Brain pericyte (primary cell): ENCODE results near the gene RAPGEF5.

Experiments used
- DNase-seq: peaks from one replicate; pipeline ENCODE4 v3.0.0-alpha.2; 2012; ENCODE audit warnings: low read depth, low spot score

RAPGEF5 gene, protein sequence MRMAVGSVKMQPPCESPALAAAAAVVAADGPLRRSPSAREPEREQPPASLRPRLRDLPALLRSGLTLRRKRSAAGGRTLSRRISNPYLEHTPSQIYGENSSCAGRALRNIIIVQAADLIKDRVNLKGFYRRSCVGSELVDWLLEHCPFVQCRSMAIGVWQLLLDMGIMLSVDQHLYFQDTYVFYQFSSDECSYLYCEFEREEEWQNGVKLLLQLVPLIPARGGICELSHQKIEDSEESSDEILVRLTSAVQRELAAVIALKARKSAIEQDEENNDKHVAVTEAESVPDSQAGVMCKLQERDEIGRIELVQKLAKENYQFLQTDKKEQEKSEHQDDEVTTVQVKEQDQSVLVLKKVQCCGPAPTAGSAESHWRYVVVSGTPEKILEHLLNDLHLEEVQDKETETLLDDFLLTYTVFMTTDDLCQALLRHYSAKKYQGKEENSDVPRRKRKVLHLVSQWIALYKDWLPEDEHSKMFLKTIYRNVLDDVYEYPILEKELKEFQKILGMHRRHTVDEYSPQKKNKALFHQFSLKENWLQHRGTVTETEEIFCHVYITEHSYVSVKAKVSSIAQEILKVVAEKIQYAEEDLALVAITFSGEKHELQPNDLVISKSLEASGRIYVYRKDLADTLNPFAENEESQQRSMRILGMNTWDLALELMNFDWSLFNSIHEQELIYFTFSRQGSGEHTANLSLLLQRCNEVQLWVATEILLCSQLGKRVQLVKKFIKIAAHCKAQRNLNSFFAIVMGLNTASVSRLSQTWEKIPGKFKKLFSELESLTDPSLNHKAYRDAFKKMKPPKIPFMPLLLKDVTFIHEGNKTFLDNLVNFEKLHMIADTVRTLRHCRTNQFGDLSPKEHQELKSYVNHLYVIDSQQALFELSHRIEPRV

DNA sequence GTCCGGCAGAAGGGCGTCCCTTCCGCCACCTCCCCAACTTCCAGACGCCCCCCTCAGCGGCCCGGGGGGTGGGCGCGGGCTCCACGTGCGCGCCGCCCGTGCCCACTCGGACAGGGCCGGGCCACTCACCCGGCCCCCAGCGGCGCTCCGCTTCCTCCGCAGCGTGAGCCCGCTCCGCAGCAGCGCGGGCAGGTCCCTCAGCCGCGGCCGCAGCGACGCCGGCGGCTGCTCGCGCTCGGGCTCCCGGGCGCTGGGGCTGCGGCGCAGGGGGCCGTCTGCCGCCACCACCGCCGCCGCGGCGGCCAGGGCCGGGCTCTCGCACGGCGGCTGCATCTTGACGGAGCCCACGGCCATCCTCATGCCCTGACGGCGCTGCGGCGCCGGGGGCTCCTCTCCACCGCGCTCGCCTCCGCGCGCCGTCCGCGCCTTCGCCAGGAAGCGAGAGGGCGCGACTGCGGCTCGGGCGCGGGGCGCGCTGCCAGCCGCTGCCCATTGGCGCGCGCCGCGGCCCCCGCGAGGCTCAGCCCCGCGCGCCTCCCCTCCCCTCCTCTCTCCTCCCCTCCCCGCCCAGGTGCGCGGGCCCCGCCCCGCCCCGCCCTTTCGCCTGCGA lies at the start of gene RAPGEF5:
Gene RAPGEF5, minus strand, starts transcription at position 454 of the 610 bp plus-strand sequence. Its CDS starts 94 bp downstream, at position 360.
- DNase-seq = no peak

DNA sequence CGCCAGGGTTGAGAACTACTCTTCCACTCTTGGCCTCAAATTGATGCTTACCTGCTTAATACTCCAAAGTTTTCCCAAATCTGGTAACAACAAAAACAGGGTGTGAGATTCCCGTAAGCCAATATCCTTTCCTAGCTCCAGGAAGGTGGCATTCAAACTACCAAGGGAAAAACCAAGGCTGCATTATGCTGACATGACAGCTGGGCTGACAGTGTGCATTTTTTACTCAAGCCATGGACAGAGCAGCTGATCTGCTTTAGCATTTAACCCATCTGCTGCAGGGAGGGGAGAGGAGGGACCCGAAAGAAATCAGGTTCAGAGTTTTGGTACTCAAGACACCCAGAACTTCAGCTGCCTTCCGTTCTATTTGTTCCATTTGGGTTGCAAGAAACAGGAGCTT lies 49.8 kb upstream of the RAPGEF5 start:
- no peak for DNase-seq

DNA sequence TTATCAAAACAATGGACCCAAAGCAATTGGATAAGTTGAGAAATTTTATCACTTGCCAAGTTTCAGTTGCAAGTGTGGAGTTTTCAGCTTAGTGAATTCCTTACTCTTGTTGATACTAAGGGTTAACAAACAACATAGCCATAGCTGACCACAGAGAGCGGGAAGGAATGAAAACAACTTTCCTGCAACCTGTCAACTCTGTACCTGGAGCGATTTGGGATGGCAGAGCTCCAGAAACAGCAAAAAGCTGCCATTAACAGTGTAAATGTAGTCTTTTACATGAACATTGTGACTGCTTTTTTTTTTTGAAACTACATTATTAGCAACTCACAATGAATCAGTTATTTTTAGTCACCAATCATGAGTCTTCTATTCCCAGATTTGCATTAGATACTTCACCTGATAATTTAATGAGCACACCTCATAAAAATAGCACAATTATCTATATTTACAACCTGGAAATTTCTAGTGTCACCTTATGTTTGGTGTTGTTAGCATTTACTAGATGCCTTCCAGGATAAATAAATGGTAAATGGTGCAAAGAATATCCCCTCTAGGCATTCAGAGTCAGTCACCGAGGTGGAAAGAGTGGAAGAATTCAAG lies 47.6 kb upstream of the RAPGEF5 start:
- no peak for DNase-seq

DNA sequence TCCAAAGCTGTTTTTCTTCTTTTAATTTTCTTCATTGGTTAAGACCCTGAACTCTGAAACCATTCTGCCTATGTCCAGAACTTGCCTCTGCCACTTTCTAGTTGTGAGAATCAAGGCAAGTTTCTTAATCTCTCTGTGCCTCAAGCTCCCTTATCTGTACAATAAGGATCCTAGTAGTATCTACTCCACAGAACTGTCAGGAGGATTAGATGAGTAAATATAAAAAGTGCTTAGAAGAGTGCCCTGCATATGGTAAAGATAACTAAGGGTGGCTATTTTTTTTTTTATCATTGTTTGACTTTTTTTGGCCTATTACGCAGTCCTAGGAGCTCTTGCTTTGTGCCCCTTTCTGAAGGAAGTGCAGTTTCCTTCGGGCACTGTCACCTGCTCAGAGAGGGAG lies 46.4 kb upstream of the RAPGEF5 start:
- no peak for DNase-seq

DNA sequence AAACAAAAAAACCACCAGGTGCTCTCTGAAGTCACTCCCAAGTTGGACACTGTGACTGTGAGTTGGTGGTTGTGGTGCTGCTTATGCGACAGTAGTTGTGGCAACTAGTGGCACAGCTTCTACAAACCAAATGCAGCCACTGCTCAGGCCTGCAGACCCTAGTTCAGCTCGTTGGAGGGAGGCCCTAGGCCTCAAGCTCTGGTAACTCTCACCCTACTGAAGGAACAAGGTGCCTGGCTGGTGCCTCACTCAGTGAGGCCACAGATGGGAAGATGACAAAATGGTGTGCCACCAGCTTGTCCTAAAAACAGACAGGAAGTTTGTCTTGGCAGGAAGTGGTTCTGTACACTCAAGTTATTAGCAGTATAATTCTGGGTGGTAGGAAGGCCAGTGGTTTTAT lies 45.3 kb upstream of the RAPGEF5 start:
- no peak for DNase-seq

DNA sequence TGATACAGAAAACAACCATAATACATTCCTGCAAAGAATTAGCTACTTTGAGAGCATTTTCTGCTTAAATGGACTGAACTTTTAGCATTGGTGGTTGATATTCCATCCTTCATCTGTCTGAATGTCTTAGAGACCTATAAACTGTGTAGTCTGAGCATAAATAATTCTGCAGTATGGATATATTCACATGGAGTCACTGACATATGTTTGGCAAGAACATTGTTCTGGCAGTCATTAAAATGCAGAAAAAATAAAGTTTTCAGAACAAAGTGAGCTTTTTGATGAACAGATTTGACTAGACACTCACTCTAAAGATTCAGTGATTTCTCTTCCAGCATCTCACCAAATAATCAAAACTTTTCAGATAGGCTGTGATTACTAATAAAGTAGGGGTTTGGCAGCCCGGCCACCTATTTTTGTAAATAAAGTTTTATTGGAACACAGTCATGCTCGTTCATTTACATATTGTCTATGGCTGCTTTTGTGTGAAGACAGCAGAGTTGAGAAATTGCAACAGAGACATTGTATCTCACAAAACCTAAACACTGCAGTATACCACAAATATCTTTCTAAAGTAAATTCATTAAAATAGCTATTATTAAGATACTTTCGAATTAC lies 44.1 kb upstream of the RAPGEF5 start:
- DNase-seq = no peak

DNA sequence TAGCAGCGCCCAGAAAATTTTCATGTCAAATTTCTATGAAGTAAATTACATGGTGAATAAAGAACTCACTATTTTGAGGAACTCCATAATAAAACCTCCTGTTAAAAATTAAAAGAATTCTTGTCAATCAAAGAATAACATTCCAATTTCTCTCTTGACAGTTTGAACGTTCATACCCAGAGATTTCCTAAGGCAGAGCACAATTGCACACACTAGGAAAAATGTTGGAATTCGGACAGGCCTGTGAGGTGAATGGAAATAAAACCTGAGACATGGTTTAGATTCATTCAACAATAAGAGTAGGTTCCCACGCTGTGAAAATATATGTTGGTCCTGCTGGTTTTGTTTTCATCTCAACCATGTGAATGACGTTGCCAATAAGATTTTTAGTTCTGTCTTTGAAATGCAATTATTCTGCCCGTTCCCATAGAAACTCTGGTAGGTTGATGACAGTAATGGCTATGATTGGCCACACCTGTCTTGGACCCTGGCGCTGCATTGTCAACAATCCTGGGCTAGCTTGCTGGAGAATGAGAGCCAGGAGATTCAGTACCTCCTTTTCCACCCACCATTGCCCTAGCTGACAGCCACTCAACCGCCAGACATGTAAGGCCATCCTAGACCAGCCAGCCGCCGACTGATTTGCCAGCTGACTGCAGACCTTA lies 43.3 kb upstream of the RAPGEF5 start:
- no peak for DNase-seq

DNA sequence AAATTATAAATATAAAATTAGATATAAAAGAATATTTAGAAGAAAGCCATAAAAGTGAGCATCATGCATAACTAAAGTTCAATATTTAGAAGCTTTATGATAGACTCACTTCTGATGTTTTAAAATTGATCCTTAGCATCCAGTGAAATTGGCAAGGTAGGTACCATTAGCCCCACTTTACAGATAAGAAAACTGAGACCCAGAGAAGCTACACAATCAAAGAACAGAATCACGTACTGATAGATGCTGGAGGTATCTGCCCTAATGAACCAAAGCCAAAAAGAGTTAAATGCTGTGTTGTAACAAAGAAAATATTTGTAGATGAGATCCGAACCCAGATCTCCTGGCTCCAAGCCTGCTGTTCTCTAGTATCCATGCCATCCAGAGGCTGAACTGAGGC lies 42.6 kb upstream of the RAPGEF5 start:
- no peak for DNase-seq

DNA sequence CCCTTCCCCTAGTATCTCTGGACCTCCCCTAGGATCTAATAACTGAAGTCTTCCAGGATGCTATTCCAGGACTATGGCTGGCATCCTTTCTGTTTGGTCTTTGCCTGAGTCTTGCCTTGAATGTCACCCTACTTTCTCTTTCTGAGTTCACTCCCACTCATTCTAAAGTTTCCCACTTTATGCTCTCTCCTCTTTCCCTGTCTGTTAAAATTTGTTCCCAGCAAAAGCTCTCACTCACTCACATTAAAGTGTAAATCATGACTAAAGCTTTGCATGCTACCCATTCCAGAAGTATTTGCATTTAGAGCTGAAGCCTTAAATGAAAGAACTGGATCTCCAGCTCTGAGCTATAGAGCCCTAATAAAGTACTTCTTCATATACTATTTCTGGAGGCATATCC lies 42.1 kb upstream of the RAPGEF5 start:
- no peak for DNase-seq

DNA sequence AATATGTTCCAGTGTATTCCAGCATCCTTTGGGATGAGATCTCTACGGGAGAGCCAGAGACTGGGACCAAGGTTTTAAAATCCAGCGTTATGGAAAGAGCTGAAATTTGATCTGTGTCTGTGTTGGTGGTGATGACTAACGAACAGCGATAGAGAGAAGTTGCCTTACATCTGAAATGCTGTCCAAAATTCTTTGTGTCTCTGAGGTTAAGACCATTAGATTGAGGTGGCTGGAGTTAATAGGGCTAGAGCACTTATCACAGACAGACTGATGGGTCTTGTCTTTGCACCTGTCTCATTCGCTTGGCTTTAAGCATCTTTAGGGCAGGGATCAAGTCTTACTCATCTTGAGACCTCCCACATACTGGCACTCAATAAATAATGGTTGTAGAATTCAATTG lies 41.0 kb upstream of the RAPGEF5 start:
- DNase-seq = no peak

DNA sequence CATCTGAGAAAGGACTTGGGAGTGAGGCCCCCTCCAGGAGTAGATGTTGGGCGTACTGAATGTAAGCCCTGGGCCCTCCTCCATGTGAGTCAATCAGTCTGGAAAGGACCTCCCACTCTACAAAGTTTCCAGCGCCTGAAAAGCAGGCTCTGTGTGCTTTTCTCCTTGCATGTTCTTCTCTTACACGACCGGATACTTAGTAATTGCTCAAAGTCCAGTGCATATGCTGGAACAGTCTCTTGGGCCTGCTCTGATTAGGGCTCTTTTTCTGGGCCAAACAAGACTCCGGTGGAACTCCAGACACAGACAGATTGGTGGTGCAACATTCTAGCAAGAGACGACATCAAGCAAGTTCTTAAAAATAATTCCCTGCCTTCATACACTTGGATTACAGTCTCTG lies 38.3 kb upstream of the RAPGEF5 start:
- DNase-seq = no peak

DNA sequence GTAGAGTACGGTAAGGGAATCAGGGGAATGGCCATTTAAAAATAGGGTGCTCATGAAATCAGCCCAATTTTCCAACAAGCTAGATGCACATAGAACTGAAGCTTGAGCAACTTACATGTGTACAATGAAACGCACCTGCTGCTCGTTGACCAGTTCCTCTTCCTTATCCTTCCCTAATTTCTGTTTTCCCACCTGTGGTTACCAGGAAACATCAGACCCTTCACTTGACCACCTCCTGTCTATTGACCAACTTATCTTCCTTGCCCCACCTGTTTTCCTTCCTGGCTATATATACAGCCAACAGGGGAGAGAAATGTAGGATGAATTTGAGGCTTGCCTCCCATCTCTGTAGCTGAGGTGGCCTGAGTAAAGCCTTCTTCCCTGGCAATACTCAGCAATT lies 37.8 kb upstream of the RAPGEF5 start:
- no peak for DNase-seq

DNA sequence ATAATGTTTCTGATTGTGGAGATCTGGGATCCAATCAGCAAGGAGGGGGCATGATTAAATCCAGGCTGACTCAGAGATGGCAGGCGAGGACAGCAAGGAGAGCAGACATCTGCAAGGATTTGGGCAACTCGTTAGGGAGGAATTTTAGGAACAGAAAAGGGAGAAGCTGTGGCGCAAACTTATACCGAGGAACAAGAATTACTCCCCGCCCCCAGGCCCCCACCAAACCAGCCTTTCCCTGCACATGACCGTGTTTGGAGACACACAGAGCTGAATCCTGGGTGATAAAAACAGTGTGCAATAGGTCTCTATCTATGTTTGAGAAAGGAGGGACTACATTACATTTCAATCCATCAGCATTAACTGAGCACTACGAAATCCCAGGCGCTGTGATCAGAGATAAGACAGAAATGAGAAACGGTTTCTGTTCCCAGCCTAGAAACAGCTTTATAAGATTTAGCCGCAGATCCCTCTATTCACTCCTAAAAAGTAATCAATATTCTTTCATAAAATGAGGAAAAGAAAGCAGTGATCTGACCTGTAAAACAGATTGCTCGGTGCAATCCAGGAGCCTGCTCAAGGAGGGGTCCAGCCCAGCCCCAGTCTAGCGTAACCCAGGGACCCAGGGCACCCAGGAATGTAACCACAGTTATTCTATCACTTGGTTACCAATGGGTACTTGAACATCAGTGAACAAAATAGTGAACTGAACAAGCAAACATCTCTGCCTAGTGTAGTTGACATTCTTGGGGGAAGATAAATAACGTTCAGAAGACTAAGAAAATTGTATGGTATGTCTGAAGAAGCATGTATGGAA lies 37.2 kb upstream of the RAPGEF5 start:
- no peak for DNase-seq

DNA sequence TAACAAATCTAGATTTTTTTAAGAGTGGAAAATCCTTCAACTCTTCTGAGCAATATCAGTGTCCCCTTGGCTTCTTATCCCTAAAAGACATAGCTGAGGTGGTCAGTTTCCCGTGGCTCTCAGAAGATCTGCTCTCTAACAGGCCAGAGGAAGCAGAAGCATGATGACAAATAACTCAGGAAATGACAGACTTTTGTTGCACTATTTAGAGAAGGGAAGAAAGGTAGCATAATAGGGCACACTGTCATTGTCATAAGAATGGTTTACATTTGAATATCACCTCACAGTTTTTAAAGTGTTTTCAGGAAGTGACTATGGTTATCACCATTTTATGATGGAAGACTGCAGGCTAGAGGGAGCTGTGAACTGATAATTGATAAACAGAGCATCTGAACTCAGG lies 33.6 kb upstream of the RAPGEF5 start:
- no peak for DNase-seq

DNA sequence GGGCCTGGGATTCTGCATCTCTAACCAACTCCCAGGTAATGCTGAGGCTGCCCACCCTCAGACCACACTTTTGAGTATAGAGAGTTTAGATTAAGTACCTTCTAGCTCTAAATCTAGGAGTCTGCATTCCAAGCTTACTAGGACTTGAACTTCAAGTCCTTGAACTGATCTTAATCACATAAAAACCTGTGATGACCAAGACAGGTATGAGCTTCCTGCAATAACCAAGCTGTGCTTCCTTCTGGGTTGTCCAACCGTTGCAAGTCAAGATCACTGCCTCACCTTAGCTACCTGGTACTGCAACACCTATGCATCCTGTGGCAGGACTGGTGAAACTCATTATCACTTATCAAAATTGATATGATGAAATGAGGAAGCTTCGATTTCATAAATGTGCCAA lies 32.9 kb upstream of the RAPGEF5 start:
- DNase-seq = no peak

DNA sequence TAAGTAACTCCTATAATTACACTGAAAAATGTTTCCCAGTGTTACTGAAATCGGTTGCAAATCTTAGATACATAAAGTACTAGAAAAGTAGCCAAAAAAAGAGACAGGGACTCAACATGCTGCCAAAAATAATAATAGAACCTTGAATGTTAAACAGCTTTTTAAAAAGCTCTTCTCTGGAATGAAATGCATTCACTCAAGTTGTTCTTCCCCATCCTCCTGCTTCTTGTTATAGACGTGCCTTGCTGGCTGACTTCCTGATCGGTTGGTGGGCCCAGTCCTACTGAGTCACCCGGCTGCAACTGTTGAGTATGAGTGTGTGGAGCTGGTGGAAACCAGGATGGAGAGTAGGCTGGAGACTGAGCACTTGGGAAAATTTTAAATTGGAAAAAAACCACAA lies 30.6 kb upstream of the RAPGEF5 start:
- DNase-seq = no peak

DNA sequence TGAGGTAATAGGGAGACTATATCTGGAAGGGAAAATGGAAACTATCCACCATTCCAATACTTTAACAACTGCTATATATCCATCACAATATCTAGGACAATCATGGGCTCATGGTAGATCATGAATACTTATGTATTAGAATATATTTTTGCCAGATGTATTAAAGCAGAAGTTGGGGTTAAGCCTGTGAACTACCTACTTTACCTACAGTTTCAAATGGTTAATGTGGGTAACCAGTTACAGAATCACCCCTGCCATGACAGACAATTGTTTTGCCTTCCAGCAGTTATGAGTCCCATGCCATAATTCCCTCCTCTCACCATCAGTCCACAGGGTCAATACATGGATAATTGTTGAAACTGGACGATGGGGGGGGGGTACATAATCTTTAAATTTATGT lies 29.9 kb upstream of the RAPGEF5 start:
- no peak for DNase-seq

DNA sequence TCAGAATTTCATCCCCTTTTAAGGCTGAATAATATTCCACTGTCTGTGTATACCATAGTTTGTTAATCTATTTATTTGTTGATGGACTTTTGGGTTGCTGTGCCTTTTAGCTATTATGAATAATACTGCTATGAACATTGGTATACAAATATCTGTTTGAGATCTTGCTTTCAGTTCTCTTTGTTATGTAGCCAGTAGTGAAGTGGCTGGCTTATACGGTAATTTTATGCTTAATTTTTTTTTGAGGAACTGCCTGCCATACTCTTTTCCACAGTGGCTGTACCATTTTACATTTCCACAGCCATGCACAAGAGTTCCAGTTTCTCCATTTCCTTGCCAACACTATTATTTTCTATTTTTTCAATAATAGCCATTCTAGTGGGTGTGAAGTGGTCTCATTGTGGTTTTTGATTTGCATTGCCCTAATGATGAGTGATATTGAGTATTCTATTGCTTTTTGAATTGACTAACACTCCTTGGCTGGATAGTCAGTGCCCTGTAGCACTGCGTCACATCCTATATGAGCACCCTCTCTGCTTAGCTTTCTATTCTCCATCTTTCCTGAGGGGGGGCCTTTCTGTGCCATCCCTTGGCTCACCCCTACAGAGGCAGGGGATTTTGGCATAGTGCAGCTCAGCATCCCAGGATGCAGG lies 29.4 kb upstream of the RAPGEF5 start:
- DNase-seq = no peak

DNA sequence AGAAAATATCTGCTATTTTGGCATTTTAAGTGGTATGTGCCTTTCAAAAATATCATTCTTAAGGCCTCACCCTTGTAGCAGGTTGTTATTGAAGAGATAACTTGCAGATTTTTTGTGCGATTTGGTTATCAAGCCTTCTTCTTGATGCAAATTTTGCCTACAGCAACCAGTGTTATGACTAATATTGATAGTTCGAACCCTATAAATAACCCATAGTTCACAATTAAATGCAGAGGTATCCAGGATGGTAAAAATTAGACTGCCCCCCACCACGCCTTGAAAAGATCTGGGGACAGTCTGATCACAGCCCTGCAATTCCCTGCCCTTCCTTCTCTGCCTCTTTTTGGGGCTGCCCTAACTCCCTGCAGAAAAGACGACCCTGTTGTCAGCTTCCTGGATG lies 28.4 kb upstream of the RAPGEF5 start:
- DNase-seq = no peak

DNA sequence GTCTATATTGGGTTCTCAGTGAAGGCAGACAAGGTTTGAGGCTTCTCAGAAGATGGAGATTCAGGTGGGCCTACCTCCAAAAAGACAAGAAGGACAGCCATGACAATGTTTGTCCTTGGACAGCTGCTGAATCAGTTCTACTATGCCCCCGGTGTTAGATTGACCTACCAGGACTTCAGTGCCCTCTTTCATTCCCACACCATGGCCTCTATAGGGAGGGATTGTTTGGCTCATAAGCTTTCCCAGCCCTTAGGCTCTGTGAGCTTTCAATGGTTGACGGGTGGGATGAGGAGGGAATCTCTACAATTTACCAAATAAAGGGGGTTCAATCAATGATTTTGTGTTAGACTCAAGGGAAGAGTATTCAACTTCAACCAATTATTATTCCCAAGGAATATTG lies 23.4 kb upstream of the RAPGEF5 start:
- DNase-seq = no peak
